Lung (tissue), 12 donors: ENCODE results near the gene CEP131. TPM values are rescaled to one million over a fixed set of nuclear protein-coding genes. Genes with fewer than 3 reads are reported as not detected.

Experiments
- ATAC-seq: fragments of 200-7000 bp; cut with Tn5 transposase; one replicate; pipeline ENCODE4 v1.9.1; 2020; ENCODE audit warnings: moderate number of reproducible peaks; ENCODE audit not compliant: insufficient read depth, low FRiP score
- DNase-seq, 3 donors: peaks; one replicate each; pipeline ENCODE4 v3.0.0-alpha.2; 2013 to 2017
- H3K27ac ChIP-seq, 2 donors: one replicate each; pipeline ENCODE4 v1.5.1; 2013; ENCODE audit warnings: mild to moderate bottlenecking in 2 of 2, moderate library complexity in 2 of 2, control low read depth in 1 of 2, inconsistent platforms in 1 of 2, low read depth in 1 of 2, low read length in 1 of 2
- H3K27me3 ChIP-seq, 3 donors: one replicate each; pipeline ENCODE4 v1.5.1; 2013; ENCODE audit warnings: low read length in 2 of 3; ENCODE audit not compliant: control insufficient read depth in 3 of 3, insufficient read depth in 3 of 3
- H3K36me3 ChIP-seq, 4 donors: one replicate each; pipeline ENCODE4 v1.5.1; 2013; ENCODE audit warnings: low read length in 4 of 4, mild to moderate bottlenecking in 1 of 4, moderate library complexity in 1 of 4; ENCODE audit not compliant: control insufficient read depth in 4 of 4, insufficient read depth in 4 of 4
- H3K4me1 ChIP-seq, 5 donors: one replicate each; pipeline ENCODE4 v1.5.1; 2013; ENCODE audit warnings: low read length in 5 of 5, mild to moderate bottlenecking in 2 of 5, moderate library complexity in 1 of 5; ENCODE audit not compliant: control insufficient read depth in 5 of 5, insufficient read depth in 5 of 5
- H3K4me3 ChIP-seq: one replicate; pipeline ENCODE4 v1.5.1; 2013; ENCODE audit warnings: mild to moderate bottlenecking, control low read depth, moderate library complexity
- H3K9ac ChIP-seq, 2 donors: one replicate each; pipeline ENCODE4 v1.5.1; 2013; ENCODE audit warnings: low read length in 2 of 2, control low read depth in 1 of 2; ENCODE audit not compliant: insufficient read depth in 1 of 2
- H3K9me3 ChIP-seq, 4 donors: one replicate each; pipeline ENCODE4 v1.5.1; 2013; ENCODE audit warnings: low read length in 3 of 4, mild to moderate bottlenecking in 1 of 4, moderate library complexity in 1 of 4; ENCODE audit not compliant: control insufficient read depth in 4 of 4, insufficient read depth in 3 of 4
- CTCF ChIP-seq: IDR thresholded peaks from 2 replicates; pipeline ENCODE4 v1.5.1; 2012; ENCODE audit warnings: mild to moderate bottlenecking; ENCODE audit errors: control extremely low read depth, extremely low read depth
- WGBS, 2 donors: extraction: QIAGEN DNeasy Blood & Tissue Kit; methylation state at CpG; one replicate each; pipeline ENCODE4 v1.1.7; 2013; 5-methylcytosine and 5-hydroxymethylcytosine counted together
- polyA plus RNA-seq, 2 donors: library from polyadenylated mRNA; stranded (reverse); fragments of 200-250 nt; gene quantifications; one replicate each; pipeline ENCODE4 v1.2.1, GENCODE V29; 2013
- total RNA-seq, 2 donors: library from RNA; depleted of rRNA in 1 of 2; stranded (reverse); fragments of >200 nt in 1 of 2; gene quantifications; one replicate each; pipeline ENCODE4 v1.2.1, GENCODE V29; 2014 to 2021
- donor health status: control.
- donor health status: control.
- donor health status: Bipolar disorder and iron deficiency.
- donor health status: healthy.
- donor health status: DM: yes; HTN: yes; CAD: no.

The CEP131 gene
- total and polyA plus RNA-seq, 4 donors: 7.0 to 14.5 (median 10.9) TPM

GRCh38 chr17:81231766-81232581, 9.2 kb upstream of the CEP131 start:
- H3K4me1 ChIP-seq: peaks cover 0 to 2% (median 0%) of the 10 kb centered on the region in 5 donors
- H3K27me3 ChIP-seq: no peaks in the 10 kb centered on the region
- H3K4me3 ChIP-seq: no peak overlapping the region
- no peak overlapping the region for H3K9ac ChIP-seq
- H3K36me3 ChIP-seq: peaks cover 2 to 67% (median 12%) of the 10 kb centered on the region in 4 donors
- WGBS, 2 donors: 93 to 94% methylated on average over 36 to 43 of the region's 43 CpGs
- H3K9me3 ChIP-seq: peaks cover 0 to 1% (median 0%) of the 10 kb centered on the region in 4 donors
- DNase-seq (no peak), ATAC-seq (no peak)
- TF ChIP-seq CTCF: no peak
- no peak overlapping the region for H3K27ac ChIP-seq

GRCh38 chr17:81231121-81231645, 8.4 kb upstream of the CEP131 start:
- Histone ChIP-seq H3K27ac (no peak overlapping the region), H3K36me3 (peaks cover 2 to 65% (median 12%) of the 10 kb centered on the region in 4 donors), H3K4me3 (no peak overlapping the region), H3K4me1 (no peaks in the 10 kb centered on the region), H3K9ac (no peak overlapping the region), H3K9me3 (peaks cover 0 to 2% (median 0%) of the 10 kb centered on the region in 4 donors), H3K27me3 (no peaks in the 10 kb centered on the region)
- WGBS, 2 donors: 91 to 92% methylated on average over 31 of the region's 31 CpGs
- TF ChIP-seq CTCF: no peak
- ATAC-seq: peak; percentile 23
- no peak for DNase-seq

- ATAC-seq: no peak
These were observed 7.5 kb upstream of the CEP131 start for GRCh38 chr17:81230043-81230820.

More at GRCh38 chr17:81230043-81230820, 7.5 kb upstream of the CEP131 start:
- Histone ChIP-seq H3K9ac (no peak overlapping the region), H3K4me3 (no peak overlapping the region), H3K27me3 (no peaks in the 10 kb centered on the region), H3K27ac (no peak overlapping the region), H3K9me3 (peaks cover 0 to 2% (median 0%) of the 10 kb centered on the region in 4 donors), H3K36me3 (peaks cover 2 to 57% (median 12%) of the 10 kb centered on the region in 4 donors), H3K4me1 (no peaks in the 10 kb centered on the region)
- WGBS, 2 donors: 93 to 95% methylated on average over 26 of the region's 26 CpGs
- TF ChIP-seq CTCF: no peak
- DNase-seq: no peak
